Astrocyte of the hippocampus (primary cell): ENCODE results near the gene C16orf87.

Source experiments
- DNase-seq: peaks from one replicate; pipeline ENCODE4 v3.0.0; 2011; ENCODE audit warnings: low read depth, low spot score

Gene C16orf87

GRCh38 chr16:46843898-46844642 is 13.1 kb upstream of the C16orf87 start:
- DNase-seq: no peak

- no peak for DNase-seq
Observed at GRCh38 chr16:46842192-46842895, 11.4 kb upstream of the C16orf87 start.

- DNase-seq: no peak
Observed at GRCh38 chr16:46839986-46840443, 9.0 kb upstream of the C16orf87 start.

- no peak for DNase-seq
Observed at GRCh38 chr16:46836534-46837530, 5.9 kb upstream of the C16orf87 start.

GRCh38 chr16:46833460-46833800 is 2.5 kb upstream of the C16orf87 start:
- no peak for DNase-seq

- no peak for DNase-seq
Observed at GRCh38 chr16:46832757-46833459, 1.9 kb upstream of the C16orf87 start.

- DNase-seq: peak; percentile 65
Observed at GRCh38 chr16:46830417-46830901, 521 bp downstream of the C16orf87 start.

GRCh38 chr16:46828943-46829342 is 2.0 kb downstream of the C16orf87 start:
- no peak for DNase-seq

- DNase-seq: no peak
Observed at GRCh38 chr16:46828292-46828691, 2.7 kb downstream of the C16orf87 start.

- DNase-seq: no peak
Observed at GRCh38 chr16:46826631-46827030, 4.3 kb downstream of the C16orf87 start.

GRCh38 chr16:46822270-46822669 is 8.7 kb downstream of the C16orf87 start:
- DNase-seq: peak; percentile 59

GRCh38 chr16:46817961-46818360 is 13.0 kb downstream of the C16orf87 start:
- peak; percentile 40 for DNase-seq

GRCh38 chr16:46814790-46815189 is 16.2 kb downstream of the C16orf87 start:
- no peak for DNase-seq

GRCh38 chr16:46813611-46814010 is 17.4 kb downstream of the C16orf87 start:
- no peak for DNase-seq

- no peak for DNase-seq
Observed at GRCh38 chr16:46812781-46813540, 18.0 kb downstream of the C16orf87 start.

GRCh38 chr16:46811682-46812081 is 19.3 kb downstream of the C16orf87 start:
- DNase-seq: no peak

GRCh38 chr16:46808997-46809396 is 22.0 kb downstream of the C16orf87 start:
- no peak for DNase-seq

GRCh38 chr16:46807336-46807735 is 23.6 kb downstream of the C16orf87 start:
- no peak for DNase-seq

GRCh38 chr16:46803373-46803772 is 27.6 kb downstream of the C16orf87 start:
- DNase-seq: no peak

GRCh38 chr16:46801428-46802049 is 29.4 kb downstream of the C16orf87 start:
- DNase-seq: peak; percentile 38
